ENCODE measurements around the gene CACNA1I.
A peak's percentile ranks its signal among the peaks of the same experiment; 100 is the strongest.

The CACNA1I gene

DNA sequence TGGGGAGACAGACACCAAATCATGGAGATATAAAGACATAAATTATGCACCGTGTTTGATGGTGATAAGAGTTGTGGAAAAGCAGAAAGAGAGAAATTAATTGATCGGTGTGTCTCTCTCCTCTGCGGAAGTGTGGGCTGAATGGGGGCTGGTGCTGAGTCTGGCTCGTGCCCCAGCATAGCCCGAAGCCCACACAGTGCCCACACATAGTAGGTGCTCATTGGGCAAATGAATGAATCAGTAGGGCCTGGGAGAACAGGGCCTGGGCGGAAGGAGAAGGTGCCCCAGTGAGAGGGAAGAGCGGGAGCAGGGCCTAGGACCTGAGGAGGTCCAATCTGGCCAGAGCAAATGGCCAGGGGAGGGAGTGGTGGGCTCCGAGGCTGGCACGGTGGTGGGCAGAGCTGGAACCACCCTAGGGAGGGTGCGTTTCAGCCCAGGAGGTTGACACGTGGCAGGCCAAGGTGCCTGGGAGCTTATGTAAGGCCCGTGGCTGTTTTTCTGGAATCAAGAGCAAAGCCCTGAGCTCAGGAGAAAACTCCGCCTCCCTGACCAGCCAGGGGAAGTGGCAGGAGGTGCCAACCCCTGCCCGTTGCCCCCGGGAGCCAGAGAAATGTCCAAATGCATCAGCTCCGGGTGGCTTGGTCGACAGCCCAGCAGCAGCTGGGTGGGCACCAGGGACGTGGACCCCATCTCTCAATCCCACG lies 2.1 kb upstream of the CACNA1I start:
- Mint-ChIP-seq H3K4me3 (no peak overlapping the region), H3K27me3 (peaks cover 20 to 26% of the 10 kb centered on the region in 2 donors), H3K4me1 (peaks cover 12 to 14% of the 10 kb centered on the region in 2 donors), H3K9me3 (peaks cover 8 to 9% of the 10 kb centered on the region in 2 donors), H3K36me3 (peaks cover 0 to 7% of the 10 kb centered on the region in 2 donors), H3K27ac (no peak overlapping the region)
- DNase-seq (no peak), ATAC-seq (replicated peaks) (no peak)

DNA sequence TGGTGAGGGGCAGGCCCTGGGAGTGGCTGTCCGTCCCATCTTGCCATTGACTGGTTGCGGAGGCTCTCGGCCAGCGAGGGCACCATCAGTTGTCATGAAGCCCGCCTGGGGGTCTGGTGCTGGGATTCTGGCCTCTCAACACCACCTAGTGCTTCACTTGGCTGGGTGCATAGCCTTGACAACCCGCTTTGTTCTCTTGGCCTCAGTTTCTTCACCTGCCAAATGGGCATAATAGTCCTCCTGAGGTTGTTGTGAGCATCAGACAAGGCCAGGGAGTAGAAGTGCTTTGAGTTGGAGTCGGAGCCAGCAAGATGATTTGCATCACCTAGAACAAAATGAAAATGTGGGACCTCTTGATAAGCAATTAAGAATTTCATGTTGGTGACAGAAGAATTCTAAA lies 1.5 kb upstream of the CACNA1I start:
- H3K27me3 Mint-ChIP-seq: peaks cover 24 to 30% of the 10 kb centered on the region in 2 donors
- H3K4me3 Mint-ChIP-seq: no peak overlapping the region
- no peak for ATAC-seq (replicated peaks)
- peaks cover 0 to 7% of the 10 kb centered on the region in 2 donors for H3K36me3 Mint-ChIP-seq
- no peak for DNase-seq
- H3K27ac Mint-ChIP-seq: no peak overlapping the region
- peaks cover 8 to 9% of the 10 kb centered on the region in 2 donors for H3K9me3 Mint-ChIP-seq
- peaks cover 12 to 14% of the 10 kb centered on the region in 2 donors for H3K4me1 Mint-ChIP-seq

DNA sequence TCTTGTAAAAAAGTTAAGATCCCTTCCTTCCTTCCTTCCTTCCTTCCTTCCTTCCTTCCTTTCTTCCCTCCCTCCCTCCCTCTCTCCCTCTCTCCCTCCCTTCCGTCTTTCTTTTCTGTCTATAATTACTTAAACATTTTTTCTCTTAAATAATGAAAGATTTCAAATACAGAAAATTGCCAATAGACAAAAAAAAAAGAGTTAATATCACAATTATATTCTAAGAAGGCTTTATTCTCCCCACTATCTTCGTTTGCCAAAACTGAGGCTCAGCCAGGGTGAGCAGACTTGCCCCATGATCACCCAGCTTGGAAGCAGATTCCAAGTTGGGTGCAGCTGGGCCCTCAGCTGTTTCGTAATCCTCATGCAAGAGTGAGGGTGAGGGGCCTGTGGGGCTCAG lies 327 bp upstream of the CACNA1I start:
- peaks cover 12 to 14% of the 10 kb centered on the region in 2 donors for H3K4me1 Mint-ChIP-seq
- peaks cover 8% of the 10 kb centered on the region in 2 donors for H3K9me3 Mint-ChIP-seq
- no peak overlapping the region for H3K27ac Mint-ChIP-seq
- H3K27me3 Mint-ChIP-seq: peaks cover 23 to 29% of the 10 kb centered on the region in 2 donors
- DNase-seq: no peak
- H3K4me3 Mint-ChIP-seq: no peak overlapping the region
- ATAC-seq (replicated peaks): no peak
- H3K36me3 Mint-ChIP-seq: peaks cover 0 to 7% of the 10 kb centered on the region in 2 donors

DNA sequence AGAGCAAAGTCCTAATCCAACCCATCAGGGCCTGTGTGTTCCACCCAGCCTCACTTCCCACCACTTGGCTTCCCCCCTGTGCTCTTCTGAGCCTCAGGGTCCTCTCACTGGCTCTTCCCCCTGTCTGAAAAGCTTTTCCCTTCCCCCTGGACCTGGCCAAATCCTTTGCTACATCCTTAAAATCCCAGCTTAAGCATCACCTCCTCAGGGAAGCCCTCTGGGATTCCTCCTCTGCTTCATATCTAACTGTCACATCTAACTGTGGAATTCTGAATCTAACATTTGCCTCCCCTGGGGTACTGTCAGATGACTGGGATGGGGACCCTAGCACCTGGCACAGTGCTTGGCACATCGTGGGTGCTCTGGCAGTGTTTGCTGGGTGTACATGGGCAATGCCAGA lies 985 bp downstream of the CACNA1I start:
- H3K4me1 Mint-ChIP-seq: peaks cover 9 to 13% of the 10 kb centered on the region in 2 donors
- peaks cover 16 to 25% of the 10 kb centered on the region in 2 donors for H3K27me3 Mint-ChIP-seq
- ATAC-seq (replicated peaks): no peak
- H3K27ac Mint-ChIP-seq: no peak overlapping the region
- H3K9me3 Mint-ChIP-seq: no peaks in the 10 kb centered on the region
- H3K4me3 Mint-ChIP-seq: no peak overlapping the region
- DNase-seq: no peak
- no peaks in the 10 kb centered on the region for H3K36me3 Mint-ChIP-seq

DNA sequence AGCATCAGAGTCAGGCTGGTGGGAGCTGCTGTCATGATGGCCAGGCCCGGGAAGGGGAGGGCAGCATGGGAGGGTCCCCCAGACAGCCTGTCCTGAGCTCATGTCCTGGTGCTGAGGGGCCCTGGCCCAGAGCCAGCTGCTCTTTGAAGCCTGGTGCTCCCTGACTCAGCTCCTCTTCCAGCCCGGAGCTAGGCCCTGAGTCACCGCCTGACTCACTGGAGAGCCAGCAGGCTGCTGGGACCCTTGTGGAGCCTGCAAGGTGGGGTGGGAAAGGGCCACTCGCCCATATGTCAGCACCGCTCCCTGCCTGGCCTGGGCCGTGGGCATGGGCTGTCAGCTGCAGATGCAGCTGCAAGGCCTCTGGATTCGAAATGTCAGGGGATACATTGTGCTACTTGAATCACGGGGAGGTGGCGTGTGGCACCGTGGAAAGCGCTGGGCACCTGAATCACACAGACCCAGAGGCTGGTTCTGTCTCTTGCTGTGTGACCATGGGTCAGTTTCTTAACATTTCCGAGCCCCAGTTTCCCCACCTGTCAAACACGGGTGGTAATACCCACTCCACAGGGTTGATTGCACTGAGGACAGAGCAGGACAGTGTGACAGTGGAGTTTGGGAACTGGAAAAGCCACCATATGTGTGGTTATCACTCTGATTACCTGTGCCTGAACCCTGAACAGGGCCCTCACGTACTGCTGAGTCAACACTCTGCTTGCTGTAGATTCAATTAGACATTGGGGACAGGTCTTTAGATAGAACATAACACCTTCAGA lies 4.4 kb downstream of the CACNA1I start:
- Mint-ChIP-seq H3K27me3 (peaks cover 36 to 50% of the 10 kb centered on the region in 2 donors), H3K27ac (no peak overlapping the region), H3K9me3 (no peaks in the 10 kb centered on the region), H3K4me1 (peaks cover 5 to 6% of the 10 kb centered on the region in 2 donors), H3K4me3 (no peak overlapping the region), H3K36me3 (no peaks in the 10 kb centered on the region)
- no peak for DNase-seq
- ATAC-seq (replicated peaks): no peak

DNA sequence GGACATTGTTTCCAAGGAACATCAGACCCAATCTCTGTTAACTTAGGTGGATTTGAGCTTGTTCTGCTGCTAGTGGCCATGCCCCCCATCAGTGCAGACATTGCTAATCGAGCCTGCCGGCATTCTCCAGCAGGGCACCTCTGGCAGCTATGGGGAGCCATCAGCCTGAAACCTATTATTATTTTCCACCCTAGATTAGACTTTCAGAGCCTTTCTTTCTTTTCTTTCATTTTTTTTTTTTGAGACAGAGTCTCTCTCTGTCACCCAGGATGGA lies 4.9 kb downstream of the CACNA1I start:
- Mint-ChIP-seq H3K27me3 (peaks cover 41 to 54% of the 10 kb centered on the region in 2 donors), H3K9me3 (no peaks in the 10 kb centered on the region), H3K36me3 (no peaks in the 10 kb centered on the region), H3K4me1 (peaks cover 5 to 6% of the 10 kb centered on the region in 2 donors), H3K4me3 (no peak overlapping the region), H3K27ac (no peak overlapping the region)
- no peak for DNase-seq
- ATAC-seq (replicated peaks): no peak

DNA sequence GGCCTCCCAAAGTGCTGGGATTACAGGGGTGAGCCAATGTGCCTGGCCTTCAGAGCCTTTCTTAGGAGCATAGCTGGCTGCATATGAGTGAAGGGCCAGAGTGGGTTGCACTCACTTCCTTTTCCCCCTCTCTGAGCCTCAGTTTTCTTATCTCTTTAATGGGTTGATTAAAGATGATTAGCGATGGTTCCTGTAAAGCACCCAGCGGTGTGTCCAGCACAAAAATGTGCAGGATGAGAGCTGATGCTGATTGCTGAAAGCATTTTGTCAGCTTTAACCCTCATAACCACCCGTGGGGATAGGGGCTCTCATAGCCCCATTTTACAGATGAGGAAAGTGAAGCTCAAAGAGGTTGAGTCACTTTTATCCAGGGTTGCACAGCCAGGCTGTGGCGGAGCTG lies 5.5 kb downstream of the CACNA1I start:
- H3K4me3 Mint-ChIP-seq: no peak overlapping the region
- H3K4me1 Mint-ChIP-seq: peaks cover 5 to 6% of the 10 kb centered on the region in 2 donors
- ATAC-seq (replicated peaks): no peak
- H3K9me3 Mint-ChIP-seq: no peaks in the 10 kb centered on the region
- no peak for DNase-seq
- no peaks in the 10 kb centered on the region for H3K36me3 Mint-ChIP-seq
- H3K27me3 Mint-ChIP-seq: peaks cover 44 to 54% of the 10 kb centered on the region in 2 donors
- no peak overlapping the region for H3K27ac Mint-ChIP-seq

DNA sequence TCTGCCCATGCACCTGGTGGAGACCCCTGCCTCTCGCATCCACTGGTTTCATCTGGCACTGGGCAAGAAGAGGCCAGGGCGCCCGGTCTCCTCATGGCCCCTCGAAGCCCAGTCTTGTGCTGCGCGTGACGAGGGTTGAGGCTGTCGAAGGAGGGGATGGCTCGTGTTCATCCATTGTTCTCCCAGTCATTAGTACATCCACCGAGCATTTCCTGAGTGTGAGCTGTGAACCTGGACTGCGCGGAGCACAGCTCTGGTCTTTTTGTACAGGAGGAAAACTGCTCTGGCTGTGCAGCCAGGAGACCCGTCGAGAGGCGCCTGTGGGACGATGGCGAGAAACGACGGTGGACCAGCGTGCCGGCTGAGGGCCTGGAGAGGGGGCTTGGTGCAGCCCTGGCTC lies 6.8 kb downstream of the CACNA1I start:
- H3K27ac Mint-ChIP-seq: no peak overlapping the region
- H3K36me3 Mint-ChIP-seq: no peaks in the 10 kb centered on the region
- no peak for ATAC-seq (replicated peaks)
- peaks cover 5 to 6% of the 10 kb centered on the region in 2 donors for H3K4me1 Mint-ChIP-seq
- no peak overlapping the region for H3K4me3 Mint-ChIP-seq
- peaks cover 45 to 55% of the 10 kb centered on the region in 2 donors for H3K27me3 Mint-ChIP-seq
- no peak for DNase-seq
- no peaks in the 10 kb centered on the region for H3K9me3 Mint-ChIP-seq

DNA sequence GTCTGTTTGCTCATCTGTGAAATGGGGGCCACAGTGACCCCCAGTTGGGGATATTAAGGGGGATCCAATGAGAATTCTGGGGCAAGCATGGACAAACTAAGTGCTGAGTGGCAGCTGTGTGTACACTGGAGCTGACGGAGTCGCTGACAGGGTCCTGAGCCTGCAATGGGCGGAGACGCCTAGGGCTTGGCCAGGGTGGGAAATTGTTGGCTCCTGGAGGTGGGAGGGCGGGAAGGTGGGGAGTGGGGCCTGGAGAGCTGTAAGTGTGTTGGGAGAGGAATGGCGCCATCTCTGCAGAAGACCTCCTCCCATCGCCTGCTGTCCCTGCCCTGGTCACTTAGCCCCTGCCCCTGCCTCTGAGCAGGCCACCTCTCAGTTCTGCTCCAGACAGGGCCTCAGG lies 7.3 kb downstream of the CACNA1I start:
- Mint-ChIP-seq H3K36me3 (no peaks in the 10 kb centered on the region), H3K27me3 (peaks cover 49 to 59% of the 10 kb centered on the region in 2 donors), H3K4me3 (no peak overlapping the region), H3K4me1 (peaks cover 5 to 6% of the 10 kb centered on the region in 2 donors), H3K27ac (no peak overlapping the region), H3K9me3 (peaks cover under 1 to 2% of the 10 kb centered on the region in 2 donors)
- DNase-seq (no peak), ATAC-seq (replicated peaks) (no peak)

DNA sequence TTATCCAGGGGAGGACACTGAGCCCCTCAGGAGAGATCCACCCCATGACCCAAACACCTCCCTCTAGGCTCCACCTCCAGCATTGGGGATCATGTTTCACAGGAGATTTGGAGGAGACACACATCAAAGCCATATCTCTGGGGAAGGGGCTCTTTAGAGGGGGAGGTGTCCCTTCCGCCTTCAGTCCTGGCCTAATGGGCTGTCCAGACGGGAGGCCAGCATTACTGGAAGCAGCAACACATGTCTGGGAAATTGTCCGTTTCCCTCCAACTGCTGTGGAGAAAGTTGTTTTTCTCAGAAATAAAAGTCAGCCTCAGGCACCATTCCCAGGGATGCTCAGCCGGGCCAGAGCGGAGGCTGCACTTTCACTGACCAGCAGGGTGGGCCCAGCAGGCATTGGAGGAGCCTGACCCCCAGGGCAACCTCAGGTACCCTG lies 9.5 kb downstream of the CACNA1I start:
- H3K27ac Mint-ChIP-seq: no peak overlapping the region
- ATAC-seq (replicated peaks): no peak
- no peak for DNase-seq
- peaks cover 7 to 9% of the 10 kb centered on the region in 2 donors for H3K9me3 Mint-ChIP-seq
- H3K27me3 Mint-ChIP-seq: peaks cover 59 to 66% of the 10 kb centered on the region in 2 donors
- H3K4me1 Mint-ChIP-seq: peaks cover 5 to 6% of the 10 kb centered on the region in 2 donors
- no peaks in the 10 kb centered on the region for H3K36me3 Mint-ChIP-seq
- no peak overlapping the region for H3K4me3 Mint-ChIP-seq

DNA sequence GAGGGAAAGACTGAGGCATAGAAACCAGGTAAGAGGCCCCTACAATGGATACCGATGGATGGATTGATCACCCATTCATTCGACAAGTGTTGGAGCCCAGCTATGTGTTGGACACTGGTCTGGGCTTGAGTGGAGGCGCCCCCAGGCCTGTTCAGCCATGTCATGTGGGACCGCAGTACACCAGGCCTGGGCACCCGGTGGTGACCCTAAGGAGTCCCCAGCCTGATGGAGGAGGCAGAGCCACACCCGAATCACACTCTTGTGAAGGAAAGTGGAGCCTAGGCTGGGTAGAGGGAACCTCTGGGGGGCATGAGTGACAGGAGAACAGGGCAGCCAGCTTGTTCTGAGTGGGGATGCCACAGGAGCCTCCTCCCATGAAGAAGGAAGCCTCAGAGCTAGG lies 10.2 kb downstream of the CACNA1I start:
- Mint-ChIP-seq H3K4me1 (peaks cover 5 to 6% of the 10 kb centered on the region in 2 donors), H3K36me3 (no peaks in the 10 kb centered on the region), H3K9me3 (peaks cover 7 to 9% of the 10 kb centered on the region in 2 donors), H3K27ac (no peak overlapping the region), H3K27me3 (peaks cover 59 to 66% of the 10 kb centered on the region in 2 donors), H3K4me3 (no peak overlapping the region)
- no peak for ATAC-seq (replicated peaks)
- DNase-seq: no peak

DNA sequence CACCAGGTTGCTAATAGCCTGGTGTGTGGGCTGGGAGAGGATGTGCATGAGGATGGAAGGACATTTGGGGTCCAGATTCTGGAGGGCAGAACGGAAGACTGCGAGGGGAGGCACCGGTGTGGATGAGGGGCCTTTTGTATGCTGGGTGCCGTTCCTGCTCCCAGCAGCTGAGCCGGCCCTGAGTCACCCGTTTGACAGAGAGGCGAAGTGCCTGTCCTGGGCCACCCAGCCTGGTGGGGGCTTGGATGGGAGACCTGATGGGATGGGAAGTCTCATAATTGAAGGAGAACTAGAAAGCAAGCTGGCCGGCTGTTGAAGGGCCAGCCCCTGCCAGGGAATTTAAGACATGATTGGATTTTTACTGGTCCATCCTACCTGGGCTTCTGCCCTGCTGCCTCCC lies 10.8 kb downstream of the CACNA1I start:
- Mint-ChIP-seq H3K27ac (no peak overlapping the region), H3K9me3 (peaks cover 7 to 9% of the 10 kb centered on the region in 2 donors), H3K36me3 (no peaks in the 10 kb centered on the region), H3K4me3 (no peak overlapping the region), H3K27me3 (peaks cover 59 to 66% of the 10 kb centered on the region in 2 donors), H3K4me1 (peaks cover 5 to 6% of the 10 kb centered on the region in 2 donors)
- ATAC-seq (replicated peaks) (no peak), DNase-seq (no peak)

DNA sequence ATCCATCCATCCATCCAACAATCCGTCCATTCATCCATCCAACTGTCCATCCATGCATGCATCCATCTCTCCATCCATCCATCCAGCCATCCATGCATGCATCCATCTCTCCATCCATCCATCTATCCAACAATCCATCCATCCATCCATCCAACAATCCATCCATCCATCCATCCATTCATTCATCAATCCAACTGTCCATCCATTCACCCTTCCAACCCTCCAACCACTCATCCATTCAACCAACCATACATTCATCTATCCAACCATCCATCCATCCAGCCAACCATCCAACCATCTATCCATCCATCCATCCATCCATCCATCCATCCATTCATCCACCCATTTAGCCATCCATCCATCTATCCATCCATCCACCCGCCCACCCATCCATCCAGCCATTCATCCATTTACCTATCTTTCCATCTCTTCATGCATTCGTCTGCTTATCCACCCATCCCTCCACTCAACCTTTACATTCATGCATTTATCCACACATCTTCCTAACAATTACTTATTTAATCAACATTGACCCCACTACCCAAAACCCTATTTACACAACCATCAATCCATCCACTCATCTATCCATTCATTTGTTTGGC lies 12.6 kb downstream of the CACNA1I start:
- Mint-ChIP-seq H3K9me3 (peaks cover 7 to 9% of the 10 kb centered on the region in 2 donors), H3K36me3 (no peaks in the 10 kb centered on the region), H3K27me3 (peaks cover 53 to 66% of the 10 kb centered on the region in 2 donors), H3K27ac (peak overlapping the region; percentile 6), H3K4me1 (peaks cover 0 to 1% of the 10 kb centered on the region in 2 donors), H3K4me3 (no peak overlapping the region)
- DNase-seq (no peak), ATAC-seq (replicated peaks) (no peak)

DNA sequence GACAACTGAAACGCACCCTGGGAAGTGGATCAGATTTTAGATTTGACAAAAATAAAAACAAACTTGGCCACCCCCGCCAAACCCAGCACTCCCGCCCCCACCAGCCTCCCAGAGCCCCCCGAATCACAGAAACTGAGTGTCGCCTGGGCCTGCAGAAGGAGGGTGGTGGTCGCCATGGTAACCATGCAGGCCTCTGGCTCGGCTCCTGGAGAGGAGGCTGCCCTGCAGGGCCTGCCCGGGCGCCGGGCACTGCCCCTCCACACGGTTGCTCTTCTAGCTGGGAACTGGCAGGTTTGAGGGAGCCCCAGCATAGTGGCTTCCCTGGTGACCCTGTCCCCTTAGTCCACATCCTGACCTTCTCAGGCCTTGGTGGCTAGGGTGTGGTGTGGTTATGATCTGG lies 19.3 kb downstream of the CACNA1I start:
- Mint-ChIP-seq H3K4me3 (no peak overlapping the region), H3K9me3 (no peaks in the 10 kb centered on the region), H3K4me1 (peaks cover 3 to 6% of the 10 kb centered on the region in 2 donors), H3K27ac (no peak overlapping the region), H3K36me3 (no peaks in the 10 kb centered on the region), H3K27me3 (peaks cover 22 to 39% of the 10 kb centered on the region in 2 donors)
- ATAC-seq (replicated peaks) (no peak), DNase-seq (no peak)
